Gastrocnemius medialis (tissue), 4 donors: Measurements from ENCODE around the gene ASIC5.

ENCODE experiments used
- POLR2A ChIP-seq, 2 donors: fragments of 450-650 bp; IDR thresholded peaks; one replicate each; pipeline ENCODE4 v1.6.1; 2017; ENCODE audit warnings: antibody characterized with exemption in 2 of 2, mild to moderate bottlenecking in 2 of 2, moderate library complexity in 2 of 2
- TF ChIP-seq, protein P1 (sequence below), 5 experiments: fragments of 450-650 bp in 3 of 5; fragments of 200-600 bp in 2 of 5; sonication (generic) in 2 of 5; IDR thresholded peaks in 4 of 5; conservative IDR thresholded peaks in 1 of 5; 1 replicate in 4 of 5; 2 replicates in 1 of 5; pipeline ENCODE4 v1.5.1; 2016 to 2019; ENCODE audit warnings: antibody characterized with exemption in 5 of 5, mild to moderate bottlenecking in 3 of 5, moderate library complexity in 3 of 5

DNA sequence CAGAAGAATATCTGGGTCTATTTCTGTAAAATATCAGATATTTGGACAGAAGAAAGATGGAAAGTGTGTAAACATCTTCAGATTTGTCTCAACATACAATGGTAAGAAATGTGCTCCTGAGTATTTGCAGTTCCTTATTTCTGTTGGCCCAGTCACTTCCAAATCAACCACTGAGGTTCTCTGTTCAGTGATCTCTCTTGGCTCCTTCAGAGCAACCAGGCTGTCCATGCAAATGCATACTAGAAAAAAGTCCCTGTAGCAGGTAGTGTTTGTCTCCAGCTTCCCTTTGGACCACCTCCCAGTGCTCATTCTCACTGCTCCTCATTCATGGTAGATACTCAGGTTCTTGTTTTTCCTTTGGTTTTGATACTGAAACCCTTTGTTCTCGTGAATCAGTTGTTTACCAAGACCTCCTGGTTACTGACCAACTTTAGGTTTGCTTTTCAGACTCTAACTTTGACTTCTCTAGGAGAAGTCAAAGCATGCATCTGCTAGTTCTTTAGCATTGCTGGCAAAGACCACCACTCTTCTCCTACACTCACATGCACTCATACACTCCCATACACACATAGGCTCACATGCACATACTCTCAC, 28.8 kb downstream of the ASIC5 start:
- TF ChIP-seq, protein P1, sequence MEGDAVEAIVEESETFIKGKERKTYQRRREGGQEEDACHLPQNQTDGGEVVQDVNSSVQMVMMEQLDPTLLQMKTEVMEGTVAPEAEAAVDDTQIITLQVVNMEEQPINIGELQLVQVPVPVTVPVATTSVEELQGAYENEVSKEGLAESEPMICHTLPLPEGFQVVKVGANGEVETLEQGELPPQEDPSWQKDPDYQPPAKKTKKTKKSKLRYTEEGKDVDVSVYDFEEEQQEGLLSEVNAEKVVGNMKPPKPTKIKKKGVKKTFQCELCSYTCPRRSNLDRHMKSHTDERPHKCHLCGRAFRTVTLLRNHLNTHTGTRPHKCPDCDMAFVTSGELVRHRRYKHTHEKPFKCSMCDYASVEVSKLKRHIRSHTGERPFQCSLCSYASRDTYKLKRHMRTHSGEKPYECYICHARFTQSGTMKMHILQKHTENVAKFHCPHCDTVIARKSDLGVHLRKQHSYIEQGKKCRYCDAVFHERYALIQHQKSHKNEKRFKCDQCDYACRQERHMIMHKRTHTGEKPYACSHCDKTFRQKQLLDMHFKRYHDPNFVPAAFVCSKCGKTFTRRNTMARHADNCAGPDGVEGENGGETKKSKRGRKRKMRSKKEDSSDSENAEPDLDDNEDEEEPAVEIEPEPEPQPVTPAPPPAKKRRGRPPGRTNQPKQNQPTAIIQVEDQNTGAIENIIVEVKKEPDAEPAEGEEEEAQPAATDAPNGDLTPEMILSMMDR (IDR thresholded peaks at IDR 0.05 in 4 of 5, conservative IDR thresholded peaks at IDR 0.05 in 1 of 5), result no peak
- TF ChIP-seq POLR2A (IDR thresholded peaks at IDR 0.05), result no peak
